Upper lobe of right lung (tissue), 1 donor: ENCODE results near the gene SLC39A5. TPM values are rescaled to one million over a fixed set of nuclear protein-coding genes. Genes with fewer than 3 reads are reported as not detected.

ENCODE experiments used
- ATAC-seq: fragments of 200-7000 bp; cut with Tn5 transposase; one replicate; pipeline ENCODE4 v1.9.1; 2020; ENCODE audit warnings: mild to moderate bottlenecking, moderate library complexity
- DNase-seq: peaks from one replicate; pipeline ENCODE4 v3.0.0-alpha.2; 2020
- H3K27ac ChIP-seq: fragments of 200-600 bp; one replicate; pipeline ENCODE4 v1.8.0; 2022
- H3K27me3 ChIP-seq: fragments of 200-600 bp; one replicate; pipeline ENCODE4 v1.8.0; 2022; ENCODE audit warnings: mild to moderate bottlenecking
- H3K36me3 ChIP-seq: fragments of 200-600 bp; one replicate; pipeline ENCODE4 v1.8.0; 2022
- H3K4me1 ChIP-seq: fragments of 200-600 bp; one replicate; pipeline ENCODE4 v1.8.0; 2022
- H3K4me3 ChIP-seq: fragments of 200-600 bp; one replicate; pipeline ENCODE4 v1.8.0; 2022; ENCODE audit warnings: mild to moderate bottlenecking
- H3K9me3 ChIP-seq: fragments of 200-600 bp; one replicate; pipeline ENCODE4 v1.8.0; 2022
- intact Hi-C: fragments of 100-400 bp; cut with DNase I; formaldehyde crosslinking; loops from one replicate; pipeline ENCODE4 v1.11.0; 2022
- long read RNA-seq: library from polyadenylated mRNA; unstranded; transcript quantifications from one replicate; pipeline ENCODE4 v2.0.0, GENCODE V29; 2021
- total RNA-seq: library from RNA; stranded (reverse); fragmentation: NEBNext Ultra II Directional; extraction: Animal tissue kit (Norgen Biotek cat#: 25700); gene quantifications from one replicate; pipeline ENCODE4 v1.2.1, GENCODE V29; 2021
- TF ChIP-seq, protein P1 (sequence below): fragments of 200-600 bp; IDR thresholded peaks from one replicate; pipeline ENCODE4 v1.8.0; 2022; ENCODE audit warnings: antibody characterized with exemption
- donor health status: DM: no; HTN: yes; CAD: no; lungs with severe emphysema.

SLC39A5 gene, protein sequence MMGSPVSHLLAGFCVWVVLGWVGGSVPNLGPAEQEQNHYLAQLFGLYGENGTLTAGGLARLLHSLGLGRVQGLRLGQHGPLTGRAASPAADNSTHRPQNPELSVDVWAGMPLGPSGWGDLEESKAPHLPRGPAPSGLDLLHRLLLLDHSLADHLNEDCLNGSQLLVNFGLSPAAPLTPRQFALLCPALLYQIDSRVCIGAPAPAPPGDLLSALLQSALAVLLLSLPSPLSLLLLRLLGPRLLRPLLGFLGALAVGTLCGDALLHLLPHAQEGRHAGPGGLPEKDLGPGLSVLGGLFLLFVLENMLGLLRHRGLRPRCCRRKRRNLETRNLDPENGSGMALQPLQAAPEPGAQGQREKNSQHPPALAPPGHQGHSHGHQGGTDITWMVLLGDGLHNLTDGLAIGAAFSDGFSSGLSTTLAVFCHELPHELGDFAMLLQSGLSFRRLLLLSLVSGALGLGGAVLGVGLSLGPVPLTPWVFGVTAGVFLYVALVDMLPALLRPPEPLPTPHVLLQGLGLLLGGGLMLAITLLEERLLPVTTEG
- total RNA-seq = 0.87 TPM
- long read RNA-seq = 0 reads

DNA sequence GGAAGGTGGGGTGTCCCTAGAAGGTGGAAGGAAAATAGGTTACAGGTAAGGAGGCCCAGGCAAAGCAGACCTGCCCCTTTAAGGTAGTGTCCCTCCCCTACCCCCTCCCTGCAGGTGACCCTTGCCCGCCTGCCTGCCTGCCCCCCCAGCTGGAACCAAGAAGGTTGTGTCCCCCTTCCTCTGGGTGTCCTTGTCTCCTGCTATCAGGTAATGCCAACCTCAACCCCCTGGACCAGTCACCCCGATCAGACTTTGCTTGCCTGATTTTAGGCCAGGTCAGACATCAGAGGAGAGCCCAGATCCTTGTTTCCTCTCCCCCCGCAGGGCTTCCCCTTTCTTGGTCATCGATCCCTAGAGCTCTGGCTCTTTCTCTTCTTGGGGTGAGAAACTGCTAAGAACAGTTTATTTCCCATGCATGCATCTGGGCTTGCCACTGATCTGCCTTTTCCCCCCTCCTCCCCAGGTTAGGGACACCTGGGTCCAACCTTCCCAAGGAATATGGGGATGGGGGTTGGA, at the start of gene SLC39A5:
TSS of gene SLC39A5 (plus strand) at position 136 of the 516 bp plus-strand sequence. CDS start 1,224 bp downstream, outside the sequence.
- Histone ChIP-seq H3K36me3 (peaks cover 11% of the 10 kb centered on the region), H3K4me3 (no peak within 1 kb of the TSS), H3K9me3 (no peaks in the 10 kb centered on the region), H3K4me1 (peaks cover 1% of the 10 kb centered on the region), H3K27me3 (no peaks in the 10 kb centered on the region), H3K27ac (no peak within 1 kb of the TSS)
- ATAC-seq (no peak), DNase-seq (no peak)
- TF ChIP-seq, protein P1, sequence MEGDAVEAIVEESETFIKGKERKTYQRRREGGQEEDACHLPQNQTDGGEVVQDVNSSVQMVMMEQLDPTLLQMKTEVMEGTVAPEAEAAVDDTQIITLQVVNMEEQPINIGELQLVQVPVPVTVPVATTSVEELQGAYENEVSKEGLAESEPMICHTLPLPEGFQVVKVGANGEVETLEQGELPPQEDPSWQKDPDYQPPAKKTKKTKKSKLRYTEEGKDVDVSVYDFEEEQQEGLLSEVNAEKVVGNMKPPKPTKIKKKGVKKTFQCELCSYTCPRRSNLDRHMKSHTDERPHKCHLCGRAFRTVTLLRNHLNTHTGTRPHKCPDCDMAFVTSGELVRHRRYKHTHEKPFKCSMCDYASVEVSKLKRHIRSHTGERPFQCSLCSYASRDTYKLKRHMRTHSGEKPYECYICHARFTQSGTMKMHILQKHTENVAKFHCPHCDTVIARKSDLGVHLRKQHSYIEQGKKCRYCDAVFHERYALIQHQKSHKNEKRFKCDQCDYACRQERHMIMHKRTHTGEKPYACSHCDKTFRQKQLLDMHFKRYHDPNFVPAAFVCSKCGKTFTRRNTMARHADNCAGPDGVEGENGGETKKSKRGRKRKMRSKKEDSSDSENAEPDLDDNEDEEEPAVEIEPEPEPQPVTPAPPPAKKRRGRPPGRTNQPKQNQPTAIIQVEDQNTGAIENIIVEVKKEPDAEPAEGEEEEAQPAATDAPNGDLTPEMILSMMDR = no peak
- intact Hi-C loops = loop anchor here (5.0 kb wide), 1 partner anchor 38 kb away; no protein-coding TSS in a partner anchor

DNA sequence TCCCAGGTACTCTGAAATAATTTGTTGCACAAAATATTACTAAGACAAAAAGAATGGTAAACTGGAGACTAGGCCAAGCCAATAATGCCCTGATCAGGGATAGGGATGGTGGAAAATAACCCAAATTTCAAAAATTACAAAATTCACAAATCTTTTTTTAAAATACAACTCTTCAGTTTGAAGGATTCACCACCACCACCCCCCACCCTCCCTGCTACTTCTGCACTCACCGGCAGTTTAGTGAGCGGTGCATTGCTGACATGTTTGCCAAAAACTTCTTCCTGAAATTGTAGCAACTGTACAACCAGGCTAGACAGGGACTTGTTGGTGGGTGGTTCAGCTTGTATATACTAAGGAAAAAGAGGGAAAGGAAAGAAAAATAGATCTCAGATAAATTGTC, 42.9 kb upstream of the SLC39A5 start:
- DNase-seq (no peak), ATAC-seq (no peak)
- H3K36me3 ChIP-seq = peaks cover 49% of the 10 kb centered on the region
- no peak overlapping the region for H3K4me3 ChIP-seq
- peaks cover 25% of the 10 kb centered on the region for H3K4me1 ChIP-seq
- no peaks in the 10 kb centered on the region for H3K9me3 ChIP-seq
- no peak overlapping the region for H3K27ac ChIP-seq
- no peaks in the 10 kb centered on the region for H3K27me3 ChIP-seq
- TF ChIP-seq, protein P1 = no peak
- intact Hi-C loops = no loop called here

DNA sequence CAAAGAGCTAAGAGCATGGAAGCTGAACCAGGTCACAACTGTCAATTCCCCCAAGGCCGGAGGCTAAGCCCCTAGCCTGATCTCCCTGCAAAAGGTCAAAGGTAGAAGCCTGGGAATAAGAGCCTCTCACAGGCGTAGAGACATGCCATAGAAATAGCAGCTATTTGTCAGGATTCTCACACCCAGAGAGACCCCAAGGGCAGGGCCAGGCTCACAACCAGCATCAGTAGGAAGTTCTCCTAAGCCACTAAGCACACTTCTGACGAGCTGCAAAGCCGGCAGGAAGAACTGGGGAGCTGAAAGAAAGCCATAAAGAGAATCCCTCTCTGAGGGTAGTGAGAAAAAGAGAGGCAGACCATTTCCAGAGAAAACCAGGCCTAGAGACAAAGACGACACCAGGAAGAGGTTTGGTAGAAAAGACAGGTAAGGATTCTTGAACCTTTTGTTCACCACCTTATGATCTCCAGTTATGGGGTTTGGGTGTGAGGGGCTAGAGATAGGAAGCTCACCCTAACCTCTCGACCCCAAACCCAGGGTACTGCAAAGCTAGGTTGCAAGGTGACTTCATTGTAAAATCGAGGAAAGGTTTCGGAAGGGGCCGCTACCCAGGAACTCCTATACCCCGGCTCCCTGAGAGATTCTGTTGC, 41.6 kb upstream of the SLC39A5 start:
- peaks cover 25% of the 10 kb centered on the region for H3K4me1 ChIP-seq
- TF ChIP-seq, protein P1 = no peak
- intact Hi-C loops = no loop called here
- peak overlapping the region; percentile 77 for H3K27ac ChIP-seq
- no peaks in the 10 kb centered on the region for H3K27me3 ChIP-seq
- DNase-seq = no peak
- H3K9me3 ChIP-seq = no peaks in the 10 kb centered on the region
- no peak for ATAC-seq
- H3K4me3 ChIP-seq = peak overlapping the region; percentile 82
- peaks cover 36% of the 10 kb centered on the region for H3K36me3 ChIP-seq

DNA sequence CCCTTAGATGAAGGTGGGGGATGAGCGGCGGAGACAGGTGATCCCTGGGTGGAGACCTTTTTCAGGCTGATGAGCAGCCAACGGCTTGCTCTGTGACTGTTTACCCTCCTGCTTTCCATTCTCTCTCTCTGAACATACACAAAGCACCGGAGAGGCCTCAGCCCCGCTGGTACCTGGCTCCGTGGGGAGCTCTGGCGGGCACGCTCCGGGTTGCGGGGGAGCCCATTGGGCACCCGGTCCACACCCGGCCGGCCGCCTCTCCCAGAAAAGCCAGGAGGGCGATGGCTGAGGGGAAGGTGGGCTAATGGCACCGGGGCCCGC, 41.1 kb upstream of the SLC39A5 start:
- peak; percentile 2 for ATAC-seq
- intact Hi-C loops = no loop called here
- no peak for DNase-seq
- H3K27ac ChIP-seq = peak overlapping the region; percentile 77
- no peaks in the 10 kb centered on the region for H3K27me3 ChIP-seq
- no peaks in the 10 kb centered on the region for H3K9me3 ChIP-seq
- TF ChIP-seq, protein P1 = no peak
- H3K4me3 ChIP-seq = peak overlapping the region; percentile 82
- H3K36me3 ChIP-seq = peaks cover 32% of the 10 kb centered on the region
- peaks cover 25% of the 10 kb centered on the region for H3K4me1 ChIP-seq

DNA sequence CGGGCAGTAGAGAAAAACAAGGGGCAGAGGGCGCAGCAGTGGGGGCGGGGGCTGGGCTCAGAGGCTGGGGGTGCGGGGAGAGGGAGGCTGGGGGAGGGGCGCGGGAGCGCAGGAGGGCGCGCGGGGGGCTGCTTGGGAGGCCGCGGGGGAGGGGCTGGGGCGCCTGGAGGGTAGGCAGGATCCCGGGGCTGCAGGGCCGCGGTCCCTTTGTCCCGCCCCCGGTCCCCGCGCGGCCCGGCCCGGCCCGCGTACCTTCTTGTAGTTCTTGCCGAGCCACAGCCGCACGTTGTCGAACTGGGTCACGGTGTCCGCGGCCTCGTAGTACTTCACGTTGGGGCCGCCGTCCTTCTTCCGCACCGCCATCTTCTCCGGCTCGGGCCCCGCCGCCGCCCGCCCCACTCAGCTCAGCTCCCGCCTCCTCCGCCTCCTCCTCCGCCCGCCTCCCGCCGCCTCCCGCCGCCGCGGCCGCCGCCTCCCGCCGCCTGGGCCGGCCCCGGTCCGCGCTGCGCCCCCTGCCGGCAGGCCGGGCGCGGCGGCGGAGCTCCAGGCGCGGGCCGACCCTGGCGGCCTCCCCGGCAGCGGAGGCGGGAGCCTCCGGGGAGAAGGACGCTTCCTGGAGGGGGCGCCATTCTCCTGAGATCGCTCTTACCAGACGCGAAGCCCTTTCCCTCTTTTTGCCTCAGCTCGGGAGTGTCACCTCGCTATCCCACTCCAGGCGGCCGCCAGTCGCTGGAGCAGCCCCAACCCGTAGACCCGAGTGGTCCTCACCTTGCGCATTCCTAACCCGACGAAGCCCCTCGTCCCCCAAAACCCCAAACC, 40.5 kb upstream of the SLC39A5 start, which contains the start of gene SMARCC2:
TSS of gene SMARCC2 (minus strand) at position 385 of the 819 bp plus-strand sequence. CDS start at position 363, 22 bp downstream.
- intact Hi-C loops = no loop called here
- H3K36me3 ChIP-seq = peaks cover 27% of the 10 kb centered on the region
- H3K27me3 ChIP-seq = no peaks in the 10 kb centered on the region
- peak within 1 kb of the TSS; percentile 82 for H3K4me3 ChIP-seq
- TF ChIP-seq, protein P1 = peak; percentile 60
- H3K27ac ChIP-seq = peak within 1 kb of the TSS; percentile 93
- ATAC-seq (peak; percentile 94), DNase-seq (peak; percentile 94)
- peaks cover 25% of the 10 kb centered on the region for H3K4me1 ChIP-seq
- no peaks in the 10 kb centered on the region for H3K9me3 ChIP-seq
